NCI-H187 treated with DMSO at 0.1 percent for 48 hours (cell line): ENCODE measurements around the gene PITX1.
"Not testable (repeated sequence)": the region's sequence is repeated elsewhere in the genome, so short reads cannot be mapped to it uniquely, and the experiment has no call there.

Experiments
- DNase-seq: peaks from one replicate; lab custom pipeline; 2025; lab: John Stamatoyannopoulos, UW

Gene PITX1

GRCh38 chr5:135009736-135010501 is 24.1 kb downstream of the PITX1 start:
- DNase-seq, result no peak

- no peak for DNase-seq
Observed at GRCh38 chr5:135008981-135009735, 24.9 kb downstream of the PITX1 start.

GRCh38 chr5:135008556-135008955 is 25.5 kb downstream of the PITX1 start:
- no peak for DNase-seq

GRCh38 chr5:135007749-135008363 is 26.2 kb downstream of the PITX1 start:
- DNase-seq, result no peak

- no peak for DNase-seq
Observed at GRCh38 chr5:135007305-135007704, 26.7 kb downstream of the PITX1 start.

GRCh38 chr5:135005076-135005475 is 29.0 kb downstream of the PITX1 start:
- no peak for DNase-seq

- DNase-seq, result no peak
Observed at GRCh38 chr5:135004376-135004775, 29.7 kb downstream of the PITX1 start.

- DNase-seq, result not testable (repeated sequence)
Observed at GRCh38 chr5:134998068-134998467, 36.0 kb downstream of the PITX1 start.

GRCh38 chr5:134997015-134997414 is 37.0 kb downstream of the PITX1 start:
- no peak for DNase-seq

- DNase-seq, result no peak
Observed at GRCh38 chr5:134995850-134996402, 38.1 kb downstream of the PITX1 start.

- DNase-seq, result no peak
Observed at GRCh38 chr5:134994560-134995156, 39.4 kb downstream of the PITX1 start.

- no peak for DNase-seq
Observed at GRCh38 chr5:134993161-134993560, 40.9 kb downstream of the PITX1 start.

- DNase-seq, result no peak
Observed at GRCh38 chr5:134992148-134992547, 41.9 kb downstream of the PITX1 start.

GRCh38 chr5:134990183-134990582 is 43.8 kb downstream of the PITX1 start:
- DNase-seq, result not testable (repeated sequence)

GRCh38 chr5:134989266-134989830 is 44.7 kb downstream of the PITX1 start:
- DNase-seq, result no peak

- no peak for DNase-seq
Observed at GRCh38 chr5:134982230-134982629, 51.8 kb downstream of the PITX1 start.

GRCh38 chr5:134979416-134979815 is 54.6 kb downstream of the PITX1 start:
- DNase-seq, result no peak
